NCI-H1105 (cell line): Measurements from ENCODE around the gene GPR27.
A peak's percentile ranks its signal among the peaks of the same experiment; 100 is the strongest.

ENCODE experiments used
- DNase-seq: peaks from one replicate; lab custom pipeline; 2025; lab: John Stamatoyannopoulos, UW

Gene GPR27, protein sequence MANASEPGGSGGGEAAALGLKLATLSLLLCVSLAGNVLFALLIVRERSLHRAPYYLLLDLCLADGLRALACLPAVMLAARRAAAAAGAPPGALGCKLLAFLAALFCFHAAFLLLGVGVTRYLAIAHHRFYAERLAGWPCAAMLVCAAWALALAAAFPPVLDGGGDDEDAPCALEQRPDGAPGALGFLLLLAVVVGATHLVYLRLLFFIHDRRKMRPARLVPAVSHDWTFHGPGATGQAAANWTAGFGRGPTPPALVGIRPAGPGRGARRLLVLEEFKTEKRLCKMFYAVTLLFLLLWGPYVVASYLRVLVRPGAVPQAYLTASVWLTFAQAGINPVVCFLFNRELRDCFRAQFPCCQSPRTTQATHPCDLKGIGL

GRCh38 chr3:71753701-71754609 lies at the start of gene GPR27:
TSS of gene GPR27 (plus strand) at chr3:71753855. CDS start at chr3:71754050, 195 bp downstream.
- no peak for DNase-seq

- DNase-seq: no peak
Observed at GRCh38 chr3:71704915-71705314, 48.7 kb upstream of the GPR27 start.

DNA sequence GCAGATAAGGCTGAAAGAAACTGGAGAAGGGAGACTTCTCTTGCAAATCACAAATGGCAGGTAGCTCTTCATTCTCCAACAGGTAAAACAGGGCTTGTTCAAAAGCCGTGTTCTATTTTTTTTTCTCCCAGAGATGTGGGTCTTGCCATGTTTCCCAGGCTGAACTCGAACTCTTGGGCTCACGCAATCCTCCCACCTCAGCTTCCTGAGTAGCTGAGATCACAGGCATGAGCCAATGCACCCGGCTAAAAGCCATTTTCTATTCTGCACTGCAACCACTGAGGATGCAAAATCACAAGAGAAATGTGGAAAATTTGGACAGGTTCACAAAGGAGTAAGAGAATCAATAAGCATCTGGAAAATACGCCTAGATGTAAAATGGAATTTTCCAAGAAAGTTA lies 48.0 kb upstream of the GPR27 start:
- no peak for DNase-seq

GRCh38 chr3:71707595-71707994 lies 46.1 kb upstream of the GPR27 start:
- no peak for DNase-seq

- DNase-seq: no peak
Observed at GRCh38 chr3:71708476-71709105, 45.1 kb upstream of the GPR27 start.

DNA sequence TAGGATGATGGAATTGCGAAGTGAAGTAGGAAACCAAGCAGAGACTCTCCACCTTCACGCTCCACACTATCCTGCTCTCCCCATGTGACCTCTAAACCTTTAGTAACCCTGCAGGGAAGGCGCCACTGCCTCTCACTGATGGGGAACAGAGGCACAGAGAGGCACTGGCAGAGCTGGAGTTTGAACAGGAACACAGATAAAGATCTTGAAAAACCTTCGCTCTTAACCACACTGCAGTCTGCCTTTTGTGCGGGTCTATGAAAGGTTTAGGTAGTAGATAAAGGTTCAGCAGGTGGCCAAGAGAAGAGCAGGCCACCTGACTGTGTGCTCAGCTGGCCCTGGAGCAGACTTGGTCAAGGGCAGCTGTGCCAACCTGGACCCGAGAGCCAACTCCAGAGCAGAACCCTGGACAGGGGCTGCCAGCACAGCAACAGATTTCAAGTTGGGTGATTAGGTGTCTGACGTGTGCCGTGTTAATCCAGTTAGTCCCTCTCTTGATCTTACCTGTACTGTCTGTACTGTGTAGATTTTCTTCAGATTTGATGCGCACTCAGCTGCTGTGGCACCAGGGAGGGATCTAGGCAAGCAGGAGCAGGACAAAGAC lies 43.6 kb upstream of the GPR27 start:
- no peak for DNase-seq

DNA sequence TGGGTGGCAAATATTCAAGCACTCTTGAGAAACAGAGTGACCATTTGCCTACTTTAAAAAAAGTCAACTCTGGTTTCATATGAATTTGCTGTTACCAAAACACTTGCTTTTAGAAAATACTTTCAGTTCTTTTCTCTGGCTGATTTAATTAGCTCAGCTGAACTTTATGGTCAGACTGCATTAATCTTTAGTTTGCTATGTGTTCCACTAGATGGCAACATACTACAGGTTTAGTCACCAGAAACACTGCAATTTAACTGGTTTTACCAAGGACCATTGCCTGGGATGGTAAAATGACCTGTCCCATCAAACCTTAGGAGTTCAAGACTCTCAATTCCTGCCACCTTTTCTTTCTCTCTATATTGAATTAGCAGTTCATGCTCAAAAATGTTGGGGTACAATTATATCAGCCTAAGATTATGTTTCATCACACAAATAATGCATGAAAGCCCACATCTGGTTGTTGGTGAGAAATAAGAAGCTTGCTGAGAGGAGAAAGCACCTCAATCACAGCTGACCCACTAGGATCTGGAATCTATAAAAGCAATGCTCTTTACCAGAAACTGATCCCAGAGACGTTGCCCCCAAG lies 42.7 kb upstream of the GPR27 start:
- DNase-seq: peak; percentile 16

- DNase-seq: peak; percentile 83
Observed at GRCh38 chr3:71713041-71713440, 40.6 kb upstream of the GPR27 start.

DNA sequence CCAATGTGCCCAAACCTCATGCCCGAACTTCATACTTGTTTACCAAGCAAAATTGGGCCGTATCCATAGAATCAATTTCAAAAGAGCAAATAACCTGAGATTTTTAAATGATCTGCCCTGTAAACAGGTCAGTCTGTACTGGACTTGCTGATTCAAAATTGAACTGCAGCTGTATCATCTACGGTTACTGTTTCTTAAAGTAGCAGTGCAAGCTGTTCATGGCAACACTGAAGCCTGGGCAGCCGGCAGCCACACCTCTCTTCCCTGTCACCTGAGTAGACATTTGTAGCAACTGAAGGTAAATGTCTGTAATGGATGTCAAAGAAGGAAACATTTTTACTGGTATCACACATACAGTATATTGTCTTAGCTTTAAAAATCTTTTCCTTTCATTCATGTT lies 39.1 kb upstream of the GPR27 start:
- no peak for DNase-seq

GRCh38 chr3:71718072-71718471 lies 35.6 kb upstream of the GPR27 start:
- DNase-seq: no peak

- no peak for DNase-seq
Observed at GRCh38 chr3:71721002-71721401, 32.7 kb upstream of the GPR27 start.

DNA sequence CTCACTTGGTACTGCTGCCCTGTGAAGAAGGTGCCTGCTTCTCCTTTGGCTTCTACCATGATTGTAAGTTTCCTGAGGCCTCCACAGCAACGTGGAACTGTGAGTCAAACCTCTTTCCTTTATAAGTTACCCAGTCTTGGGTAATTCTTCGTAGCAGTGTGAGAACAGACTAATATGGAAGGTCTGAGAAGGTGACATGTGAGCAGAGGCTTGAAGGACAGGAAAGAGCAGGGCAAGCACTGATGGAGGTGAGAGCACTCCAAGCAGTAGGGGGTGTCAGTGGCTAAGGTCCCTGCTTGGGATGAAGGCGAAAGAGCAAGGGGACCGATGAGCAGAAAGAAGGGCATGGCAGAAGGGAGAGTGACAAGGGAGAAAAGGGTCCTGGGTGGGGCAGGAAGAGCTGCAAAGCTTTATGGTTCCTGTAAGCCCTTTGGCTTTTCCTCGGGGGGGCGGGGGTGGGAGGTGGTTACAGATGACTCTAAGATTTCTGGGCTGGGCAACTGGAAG lies 32.0 kb upstream of the GPR27 start:
- no peak for DNase-seq

GRCh38 chr3:71722693-71723092 lies 31.0 kb upstream of the GPR27 start:
- no peak for DNase-seq

GRCh38 chr3:71723452-71724170 lies 30.0 kb upstream of the GPR27 start:
- DNase-seq: no peak

- DNase-seq: no peak
Observed at GRCh38 chr3:71724171-71724453, 29.5 kb upstream of the GPR27 start.

- DNase-seq: no peak
Observed at GRCh38 chr3:71724584-71725270, 28.9 kb upstream of the GPR27 start.

GRCh38 chr3:71725271-71725991 lies 28.2 kb upstream of the GPR27 start, which contains the start of gene EIF4E3:
TSS of gene EIF4E3 (minus strand) at chr3:71725402. CDS start at chr3:71725367, 35 bp downstream.
- no peak for DNase-seq

DNA sequence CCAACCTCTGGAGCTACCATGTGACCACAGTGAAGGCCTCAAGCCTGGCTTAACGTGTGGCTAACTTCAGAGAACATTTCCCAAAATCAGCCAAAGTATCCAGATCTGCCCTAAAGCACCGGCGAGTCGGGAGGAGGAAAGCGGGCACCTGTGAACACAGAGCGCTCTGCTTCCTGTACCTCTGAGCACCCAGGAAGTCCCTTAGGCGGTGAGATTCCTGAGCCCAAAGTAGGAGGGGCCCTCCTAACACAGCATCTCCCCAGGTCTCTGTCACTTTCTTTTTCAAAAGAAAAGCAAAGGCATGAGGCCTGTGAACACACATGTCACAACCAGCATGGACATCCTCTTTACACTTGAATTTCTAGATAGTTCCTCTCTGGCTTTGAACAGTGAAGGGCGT lies 27.5 kb upstream of the GPR27 start:
- no peak for DNase-seq

GRCh38 chr3:71728632-71729342 lies 24.9 kb upstream of the GPR27 start:
- DNase-seq: peak; percentile 74
